ENCODE data around the gene ZNF169. TPM values are rescaled to one million over a fixed set of nuclear protein-coding genes. Genes with fewer than 3 reads are reported as not detected.
"Not testable (repeated sequence)": the region's sequence is repeated elsewhere in the genome, so short reads cannot be mapped to it uniquely, and the experiment has no call there.

ZNF169 gene
- 10.0 TPM for total RNA-seq

GRCh38 chr9:94259077-94259862 is at the start of gene ZNF169:
ZNF169 (plus strand) TSS chr9:94259298; CDS start chr9:94278813, 19,515 bp downstream.
- peak; percentile 87 for DNase-seq

- DNase-seq = no peak
Observed at GRCh38 chr9:94210616-94211603, 48.2 kb upstream of the ZNF169 start.

DNA sequence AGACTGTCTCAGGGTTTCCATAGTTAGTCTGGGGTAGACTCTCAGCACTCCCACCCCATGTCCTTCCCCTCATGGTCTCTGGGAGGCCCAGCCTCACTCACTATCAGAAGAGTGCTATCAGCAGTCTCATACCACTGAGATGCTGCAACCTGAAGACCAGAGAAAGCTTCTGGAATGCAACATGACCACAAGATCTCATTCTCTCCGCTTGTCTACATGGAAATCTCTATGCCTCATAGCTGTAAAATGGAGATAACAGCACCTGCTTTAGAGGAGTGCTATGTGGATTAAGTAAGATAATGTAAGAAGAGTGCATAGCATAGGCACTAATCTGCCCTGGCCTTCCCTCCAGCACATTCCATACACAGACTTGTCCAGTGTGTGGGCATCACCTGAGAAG is 47.0 kb upstream of the ZNF169 start:
- no peak for DNase-seq

DNA sequence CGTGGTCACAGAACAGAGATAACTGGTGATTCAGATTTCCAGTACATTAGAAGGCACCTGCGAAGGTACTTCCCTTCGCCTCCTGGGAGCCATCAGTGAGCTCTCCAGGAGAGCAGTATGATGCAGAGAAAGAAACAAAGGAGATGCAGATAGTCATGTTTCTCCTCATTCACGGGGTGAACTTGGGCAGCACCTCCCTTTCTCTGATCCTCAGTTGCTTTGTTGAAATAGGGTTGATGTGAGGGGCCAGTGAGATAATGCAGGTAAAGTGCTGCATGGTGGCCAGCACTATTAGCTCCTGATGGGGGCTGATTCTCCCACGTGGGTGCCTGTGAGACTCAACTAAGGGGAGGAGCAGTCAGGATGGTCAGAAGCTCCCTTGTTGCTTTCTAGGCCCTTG is 46.6 kb upstream of the ZNF169 start:
- DNase-seq = no peak

DNA sequence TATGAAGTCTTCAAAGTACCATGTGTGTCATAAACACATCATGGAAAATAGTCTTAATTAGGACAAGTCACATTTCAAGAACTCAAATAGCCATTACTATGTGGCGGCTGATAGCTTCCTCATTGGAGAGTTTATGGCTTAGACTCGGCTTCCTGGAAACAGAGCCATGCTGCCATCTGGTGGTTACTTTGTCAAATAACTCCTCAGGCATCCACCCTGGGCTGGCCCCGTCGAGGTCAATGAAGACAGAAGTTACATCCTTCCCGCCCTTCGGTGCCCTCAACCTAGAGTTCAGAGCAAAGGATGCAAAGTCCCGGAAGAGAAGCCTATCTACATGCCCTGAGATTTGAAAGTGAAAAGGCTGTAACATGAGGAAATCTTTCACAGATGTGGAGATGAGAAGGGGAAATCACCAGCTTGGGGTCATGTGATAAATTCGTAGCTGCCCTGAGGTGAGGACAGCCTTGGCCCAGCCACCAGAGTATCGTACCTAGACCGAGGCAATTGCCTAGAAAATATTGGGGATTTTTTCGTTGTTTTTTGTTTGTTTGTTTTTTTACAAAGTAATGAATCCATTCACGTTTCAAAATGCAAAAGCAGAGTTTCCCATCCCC is 45.5 kb upstream of the ZNF169 start:
- DNase-seq = peak; percentile 46

DNA sequence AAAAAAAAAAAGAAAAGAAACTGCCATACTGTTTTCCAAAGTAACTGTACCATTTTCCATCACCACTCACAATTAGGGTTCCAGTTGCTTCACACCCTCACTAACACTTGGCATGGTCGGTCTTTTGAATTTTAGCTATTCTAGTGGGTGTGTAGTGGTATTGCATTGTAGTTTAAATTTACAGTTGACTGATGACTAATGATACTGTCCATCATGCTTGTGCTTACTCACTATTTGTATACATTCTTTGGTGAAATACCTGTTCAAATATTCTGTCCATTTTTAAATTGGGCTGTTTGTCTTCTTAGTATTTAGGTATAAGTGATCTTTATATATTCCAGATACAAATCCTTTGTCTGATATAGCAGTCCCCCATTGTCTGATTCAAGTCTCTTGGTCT is 36.2 kb upstream of the ZNF169 start:
- DNase-seq = no peak

DNA sequence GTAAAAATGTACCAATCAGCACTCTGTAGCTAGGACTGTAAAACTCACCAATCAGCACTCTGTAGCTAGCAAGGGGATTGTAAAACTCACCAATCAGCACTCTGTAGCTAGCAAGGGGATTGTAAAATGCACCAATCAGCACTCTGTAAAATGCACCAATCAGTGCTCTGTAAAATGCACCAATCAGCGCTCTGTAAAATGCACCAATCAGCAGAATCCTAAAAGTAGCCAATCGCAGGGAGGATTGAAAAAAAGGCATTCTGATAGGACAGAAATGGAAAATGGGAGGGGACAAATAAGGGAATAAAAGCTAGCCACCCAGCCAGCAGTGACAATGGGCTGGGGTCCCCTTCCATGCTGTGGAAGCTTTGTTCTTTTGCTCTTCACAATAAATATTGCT is 33.7 kb upstream of the ZNF169 start:
- not testable (repeated sequence) for DNase-seq

DNA sequence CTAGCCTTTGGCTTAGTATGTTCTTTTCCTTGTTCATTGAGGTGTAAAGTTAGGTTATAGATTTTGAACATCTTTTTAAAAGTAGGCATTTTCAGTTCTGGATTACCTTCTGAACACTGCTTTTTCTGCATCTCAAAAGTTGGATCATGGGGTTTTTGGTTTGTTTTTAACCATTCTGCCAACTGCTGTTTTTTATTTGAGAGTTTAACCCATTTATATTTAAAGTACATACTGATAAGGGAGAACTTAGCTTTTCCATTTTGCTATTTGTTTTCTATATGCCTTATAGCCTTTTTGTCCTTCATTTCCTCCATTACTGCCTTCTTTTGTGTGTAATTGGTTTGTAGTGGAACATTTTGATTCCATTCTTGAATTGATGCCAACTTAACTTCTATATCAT is 30.5 kb upstream of the ZNF169 start:
- no peak for DNase-seq

- DNase-seq = no peak
Observed at GRCh38 chr9:94232428-94232827, 26.7 kb upstream of the ZNF169 start.

GRCh38 chr9:94241098-94241497 is 18.0 kb upstream of the ZNF169 start:
- not testable (repeated sequence) for DNase-seq

- no peak for DNase-seq
Observed at GRCh38 chr9:94245651-94246050, 13.4 kb upstream of the ZNF169 start.

DNA sequence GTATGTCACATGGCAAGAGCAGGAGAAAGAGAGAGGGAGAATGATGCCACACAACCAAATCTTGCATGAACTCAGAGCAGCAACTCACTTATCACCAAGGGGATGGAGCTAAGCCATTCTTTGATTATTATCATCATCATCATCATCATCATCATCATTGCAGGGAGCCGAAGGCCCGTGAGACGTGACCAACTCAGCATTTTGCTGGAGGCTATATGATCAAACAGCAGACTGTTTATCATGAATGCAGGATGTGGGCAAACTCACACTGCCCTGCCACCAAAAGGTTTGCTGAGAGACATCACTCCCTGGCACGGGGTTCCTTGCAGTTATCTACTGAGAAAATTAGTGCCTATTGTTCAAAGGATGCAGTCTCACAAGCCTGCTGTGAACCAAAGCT is 8.6 kb upstream of the ZNF169 start:
- no peak for DNase-seq

DNA sequence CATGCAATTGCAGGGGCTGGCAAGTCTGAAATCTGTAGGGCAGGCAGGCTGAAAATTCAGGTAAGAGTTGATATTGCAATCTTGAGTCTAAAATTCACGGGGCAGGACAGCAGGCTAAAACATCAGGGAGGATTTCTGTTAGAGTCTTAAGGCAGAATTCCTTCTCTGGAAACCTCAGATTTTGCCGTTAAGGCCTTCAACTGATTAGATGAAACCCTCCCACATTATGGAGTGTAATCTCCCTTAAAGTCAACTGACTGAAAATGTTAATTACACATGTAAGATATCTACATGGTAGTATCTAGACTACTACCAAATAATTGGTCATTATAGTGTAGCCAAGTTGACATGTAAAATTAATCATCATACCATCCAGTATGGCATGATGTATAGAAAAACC is 3.1 kb upstream of the ZNF169 start:
- no peak for DNase-seq

DNA sequence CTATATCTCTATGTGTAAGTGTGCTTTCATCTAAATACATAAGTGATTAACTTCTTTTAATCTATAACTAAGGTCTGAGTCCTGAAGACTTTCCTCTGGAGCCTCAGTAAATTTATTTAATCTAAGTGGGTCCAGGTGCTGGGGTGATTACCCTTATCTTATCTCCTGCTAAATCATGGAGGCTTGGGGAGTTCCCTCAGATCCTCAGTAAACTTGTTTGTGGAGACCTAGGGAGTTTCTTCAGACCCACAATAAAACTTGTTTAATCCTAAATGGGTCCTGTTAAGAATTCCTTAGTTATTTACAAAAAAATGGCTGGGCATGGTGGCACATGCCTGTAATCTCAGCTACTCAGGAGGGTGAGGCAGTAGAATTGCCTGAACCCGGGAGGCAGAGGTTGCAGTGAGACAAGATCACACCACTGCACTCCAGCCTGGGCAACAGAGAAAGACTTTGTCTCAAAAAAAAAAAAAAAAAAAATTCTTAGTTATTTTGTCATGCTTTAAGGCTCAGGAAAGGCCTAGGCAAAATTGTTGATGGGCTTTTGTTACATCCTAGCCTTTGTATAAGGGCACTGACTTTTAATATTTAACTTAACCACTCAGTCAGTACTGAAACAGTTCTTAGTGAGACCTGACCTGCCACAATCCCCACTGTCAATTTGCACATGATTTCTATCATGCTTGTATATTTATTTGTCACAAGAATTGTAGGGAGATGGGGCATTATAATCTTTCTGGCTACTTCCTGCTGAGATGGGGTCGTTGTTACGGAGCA is 6.7 kb downstream of the ZNF169 start:
- not testable (repeated sequence) for DNase-seq

DNA sequence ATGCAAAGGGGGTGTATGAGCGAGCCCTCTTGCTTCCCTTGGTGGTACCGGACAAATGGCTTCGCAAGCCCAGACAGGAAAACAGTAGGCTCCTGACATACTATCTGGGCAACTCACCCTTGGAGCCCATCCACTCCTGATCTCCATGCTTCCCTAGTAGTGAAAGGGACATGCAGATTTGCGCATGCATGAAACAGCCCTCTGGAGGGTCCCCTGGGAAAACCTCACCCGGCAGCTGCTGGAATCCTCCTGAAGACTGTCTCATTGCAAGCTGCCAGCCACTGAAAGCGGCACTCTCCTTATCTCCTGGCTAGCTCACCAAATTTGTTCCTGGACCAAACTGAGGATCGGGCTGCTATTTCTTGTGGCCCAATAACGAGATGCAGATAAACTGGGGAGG is 10.2 kb downstream of the ZNF169 start:
- DNase-seq = no peak

DNA sequence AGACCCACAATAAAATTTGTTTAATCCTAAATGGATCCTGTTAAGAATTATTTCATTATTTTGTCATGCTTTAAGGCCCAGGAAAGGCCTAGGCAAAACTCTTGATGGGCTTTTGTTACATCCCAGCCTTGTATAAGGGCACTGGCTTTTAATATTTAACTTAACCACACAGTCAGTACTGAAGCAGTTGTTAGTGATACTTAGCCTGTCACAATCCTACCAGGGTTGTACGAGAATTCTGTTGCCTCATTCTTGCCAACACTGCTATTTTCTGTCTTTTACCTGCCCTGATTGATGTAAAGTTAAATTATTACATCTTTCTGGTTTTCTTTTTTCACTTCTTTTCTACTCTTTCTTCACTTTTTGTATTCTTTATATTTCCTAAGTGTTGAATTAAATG is 10.9 kb downstream of the ZNF169 start:
- no peak for DNase-seq

DNA sequence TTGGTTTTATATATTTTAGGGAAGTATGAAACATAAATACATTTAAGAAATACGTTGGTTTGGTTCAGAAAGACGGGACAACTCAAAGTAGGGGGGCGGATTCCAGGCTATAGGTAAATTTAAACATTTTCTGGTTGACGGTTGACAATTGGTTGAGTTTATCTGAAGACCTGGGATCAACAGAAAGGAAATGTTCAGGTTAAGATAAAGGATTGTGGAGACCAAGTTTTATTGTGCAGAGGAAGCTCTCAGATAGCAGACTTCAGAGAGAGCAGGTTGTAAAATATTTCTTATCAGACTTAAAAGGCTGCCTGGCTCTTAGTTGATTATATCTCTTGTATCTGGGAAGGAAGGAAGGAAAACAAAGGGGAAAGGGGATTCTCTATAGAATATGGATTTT is 17.9 kb downstream of the ZNF169 start:
- DNase-seq = not testable (repeated sequence)

GRCh38 chr9:94277885-94278536 is 18.9 kb downstream of the ZNF169 start:
- no peak for DNase-seq

DNA sequence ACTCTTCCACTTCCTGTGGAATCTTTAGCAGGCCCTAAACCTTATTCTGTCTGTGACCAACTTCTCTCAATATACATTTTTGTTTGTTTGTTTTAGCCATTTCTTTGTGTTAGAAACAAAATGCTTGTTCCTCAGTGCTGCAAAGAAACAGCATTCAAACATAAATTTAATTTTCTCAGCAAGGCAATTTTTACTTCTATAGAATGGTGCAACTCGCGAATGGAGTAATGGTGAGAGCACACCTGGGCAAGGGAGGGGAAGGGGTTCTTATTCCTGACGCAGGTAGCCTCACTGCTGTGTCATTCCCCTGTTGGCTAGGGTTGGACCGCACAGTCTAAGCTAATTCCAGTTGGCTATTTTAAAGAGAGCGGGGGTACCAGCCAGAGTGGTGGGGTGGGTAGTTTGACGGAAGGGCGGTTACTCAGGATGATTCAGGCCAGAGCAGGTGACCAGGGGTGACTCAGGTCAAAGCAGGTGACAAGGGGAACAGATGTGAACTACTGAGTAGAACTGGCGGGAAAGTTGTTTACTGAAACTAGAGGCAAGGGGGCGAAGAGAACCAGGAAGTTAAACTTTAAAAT is 21.4 kb downstream of the ZNF169 start:
- no peak for DNase-seq

GRCh38 chr9:94281101-94281500 is 22.0 kb downstream of the ZNF169 start:
- DNase-seq = no peak

- DNase-seq = no peak
Observed at GRCh38 chr9:94286116-94286515, 27.0 kb downstream of the ZNF169 start.

Data from occipital lobe (tissue), 2 donors.